PC-9 (cell line): ENCODE measurements around the gene SLC7A9. TPM values are rescaled to one million over a fixed set of nuclear protein-coding genes. Genes with fewer than 3 reads are reported as not detected.

Source experiments
- BruUV-seq: library from RNA; stranded (reverse); fragments of 400-500 nt; replicated peaks from 2 replicates; lab custom pipeline; 2021; lab: Mats Ljungman, UMichigan
- CTCF ChIA-PET: fragments of 300-600 bp; sonication (Branson Sonifier 250); formaldehyde crosslinking; loops from one replicate; lab custom pipeline; 2022; ENCODE audit warnings: antibody characterized with exemption; lab: Charles Lee
- POLR2A ChIA-PET: fragments of 300-600 bp; sonication (Branson Sonifier 250); formaldehyde crosslinking; loops from one replicate; lab custom pipeline; 2022; ENCODE audit warnings: antibody characterized with exemption; ENCODE audit not compliant: unreplicated experiment; lab: Charles Lee
- DNase-seq, 2 experiments: peaks; one replicate each; pipeline versions ENCODE4 v3.0.0 to v3.0.0-alpha.2; 2015 to 2022; ENCODE audit warnings: mixed read lengths in 1 of 2
- H2AFZ ChIP-seq: fragments of 200-600 bp; sonication (generic); 2 replicates; pipeline ENCODE4 v1.8.1; 2017; ENCODE audit warnings: antibody characterized with exemption
- H3F3A ChIP-seq: fragments of 200-600 bp; sonication (generic); 2 replicates; pipeline ENCODE4 v1.8.1; 2017; ENCODE audit warnings: antibody characterized with exemption, mild to moderate bottlenecking, low read depth; ENCODE audit not compliant: insufficient read depth
- H3K27ac ChIP-seq: fragments of 200-600 bp; sonication (generic); 2 replicates; pipeline ENCODE4 v1.6.1; 2016; ENCODE audit warnings: mixed run types
- H3K27me3 ChIP-seq: fragments of 200-600 bp; sonication (generic); 2 replicates; pipeline ENCODE4 v1.6.1; 2016; ENCODE audit warnings: low read depth, mixed run types; ENCODE audit not compliant: insufficient read depth
- H3K36me3 ChIP-seq: fragments of 200-600 bp; sonication (generic); 2 replicates; pipeline ENCODE4 v1.6.1; 2016; ENCODE audit warnings: low read depth, mixed run types
- H3K4me1 ChIP-seq: fragments of 200-600 bp; sonication (generic); replicated peaks from 2 replicates; pipeline ENCODE4 v1.6.1; 2016; ENCODE audit warnings: mixed run types; ENCODE audit not compliant: insufficient read depth
- H3K4me2 ChIP-seq: fragments of 200-600 bp; sonication (generic); 2 replicates; pipeline ENCODE4 v1.6.1; 2017; ENCODE audit warnings: mixed run types
- H3K4me3 ChIP-seq: fragments of 200-600 bp; sonication (generic); 2 replicates; pipeline ENCODE4 v1.6.1; 2016; ENCODE audit warnings: mixed run types
- H3K79me2 ChIP-seq: fragments of 200-600 bp; sonication (generic); 2 replicates; pipeline ENCODE4 v1.6.1; 2017; ENCODE audit warnings: low read depth, mixed run types
- H3K9me2 ChIP-seq: fragments of 200-600 bp; sonication (generic); 2 replicates; pipeline ENCODE4 v1.8.1; 2017; ENCODE audit warnings: mild to moderate bottlenecking; ENCODE audit not compliant: insufficient read depth
- H3K9me3 ChIP-seq: fragments of 200-600 bp; sonication (generic); 2 replicates; pipeline ENCODE4 v1.8.1; 2016; ENCODE audit warnings: low read depth; ENCODE audit not compliant: insufficient read depth
- H4K20me1 ChIP-seq: fragments of 200-600 bp; sonication (generic); 2 replicates; pipeline ENCODE4 v1.8.1; 2017; ENCODE audit not compliant: insufficient read depth
- CTCF ChIP-seq: fragments of 200-600 bp; sonication (generic); conservative IDR thresholded peaks from 2 replicates; pipeline ENCODE4 v1.6.1; 2017; ENCODE audit warnings: mixed run types, antibody characterized with exemption, mild to moderate bottlenecking, moderate library complexity
- EZH2 ChIP-seq: fragments of 200-600 bp; sonication (generic); IDR thresholded peaks from 2 replicates; pipeline ENCODE4 v1.8.0; 2017; ENCODE audit warnings: antibody characterized with exemption, low read depth
- intact Hi-C: fragments of 100-400 bp; cut with micrococcal nuclease; formaldehyde crosslinking; loops from one replicate; pipeline ENCODE4 v1.10.0; 2022; ENCODE audit not compliant: unreplicated experiment
- total RNA-seq: library from RNA; stranded (reverse); gene quantifications from 2 replicates; pipeline ENCODE4 v1.2.3, GENCODE V29; 2021

The SLC7A9 gene
- total RNA-seq, 1 experiment from 2014 or later: 0.33 TPM

- CTCF ChIA-PET: no interaction called here
- BruUV-seq: no TSS peak
- no peaks in the 10 kb centered on the region for H3K79me2 ChIP-seq
- H3F3A ChIP-seq: no peaks in the 10 kb centered on the region
- intact Hi-C loops: no loop called here
- no peaks in the 10 kb centered on the region for H3K4me1 ChIP-seq
- no peak overlapping the region for H3K4me3 ChIP-seq
- POLR2A ChIA-PET: no interaction called here
- TF ChIP-seq EZH2 (no peak), CTCF (no peak)
- no peaks in the 10 kb centered on the region for H4K20me1 ChIP-seq
- H3K4me2 ChIP-seq: no peak overlapping the region
- H3K27ac ChIP-seq: no peak overlapping the region
- no peaks in the 10 kb centered on the region for H3K9me3 ChIP-seq
- H3K36me3 ChIP-seq: no peaks in the 10 kb centered on the region; the same call in 1 of the 2 replicates
- H2AFZ ChIP-seq: no peak overlapping the region
- DNase-seq: no peak
- no peaks in the 10 kb centered on the region for H3K27me3 ChIP-seq
- H3K9me2 ChIP-seq: no peaks in the 10 kb centered on the region
Observed at GRCh38 chr19:32910874-32911273, 41.3 kb upstream of the SLC7A9 start.

- no TSS peak for BruUV-seq
- Histone ChIP-seq H3K9me2 (no peaks in the 10 kb centered on the region), H3K4me3 (no peak overlapping the region), H4K20me1 (no peaks in the 10 kb centered on the region), H3K4me1 (no peaks in the 10 kb centered on the region), H3K4me2 (no peak overlapping the region), H3K36me3 (no peaks in the 10 kb centered on the region; the same call in 1 of the 2 replicates), H3F3A (no peaks in the 10 kb centered on the region), H3K27me3 (no peaks in the 10 kb centered on the region), H2AFZ (no peak overlapping the region), H3K9me3 (no peaks in the 10 kb centered on the region), H3K79me2 (no peaks in the 10 kb centered on the region), H3K27ac (no peak overlapping the region)
- CTCF ChIA-PET: no interaction called here
- intact Hi-C loops: no loop called here
- POLR2A ChIA-PET: no interaction called here
- TF ChIP-seq EZH2 (no peak), CTCF (no peak)
- DNase-seq: no peak
Observed at GRCh38 chr19:32910094-32910493, 40.5 kb upstream of the SLC7A9 start.

- ChIA-PET POLR2A (no interaction called here), CTCF (no interaction called here)
- H3K79me2 ChIP-seq: no peaks in the 10 kb centered on the region
- H4K20me1 ChIP-seq: no peaks in the 10 kb centered on the region
- H3F3A ChIP-seq: no peaks in the 10 kb centered on the region
- H3K4me1 ChIP-seq: no peaks in the 10 kb centered on the region
- H3K36me3 ChIP-seq: no peaks in the 10 kb centered on the region; the same call in 1 of the 2 replicates
- no peaks in the 10 kb centered on the region for H3K9me2 ChIP-seq
- DNase-seq: no peak
- H2AFZ ChIP-seq: no peak overlapping the region
- BruUV-seq: no TSS peak
- no peak overlapping the region for H3K27ac ChIP-seq
- no peaks in the 10 kb centered on the region for H3K9me3 ChIP-seq
- no peak overlapping the region for H3K4me3 ChIP-seq
- TF ChIP-seq CTCF: no peak
- TF ChIP-seq EZH2: no peak
- no peak overlapping the region for H3K4me2 ChIP-seq
- H3K27me3 ChIP-seq: no peaks in the 10 kb centered on the region
- intact Hi-C loops: no loop called here
Observed at GRCh38 chr19:32909257-32909656, 39.7 kb upstream of the SLC7A9 start.
